Liver (tissue), 9 donors: ENCODE measurements around the gene LHFPL2. TPM values are rescaled to one million over a fixed set of nuclear protein-coding genes. Genes with fewer than 3 reads are reported as not detected.

ENCODE experiments used
- DNase-seq: peaks from one replicate; pipeline ENCODE4 v3.0.0-alpha.2; 2017; ENCODE audit warnings: low spot score
- H3K27ac ChIP-seq, 2 donors: one replicate each; pipeline ENCODE4 v1.7.0; 2013; ENCODE audit warnings: inconsistent platforms in 2 of 2, low read length in 2 of 2, control low read depth in 1 of 2, low read depth in 1 of 2, mild to moderate bottlenecking in 1 of 2
- H3K27me3 ChIP-seq, 4 donors: one replicate each; pipeline versions ENCODE4 v1.6.1 to v1.7.0; 2013; ENCODE audit warnings: low read length in 3 of 4, inconsistent platforms in 1 of 4, mild to moderate bottlenecking in 1 of 4, moderate library complexity in 1 of 4; ENCODE audit not compliant: control insufficient read depth in 4 of 4, insufficient read depth in 4 of 4
- H3K36me3 ChIP-seq, 4 donors: one replicate each; pipeline versions ENCODE4 v1.6.1 to v1.7.0; 2013; ENCODE audit warnings: low read length in 3 of 4, mild to moderate bottlenecking in 3 of 4, low read depth in 1 of 4, moderate library complexity in 1 of 4; ENCODE audit not compliant: control insufficient read depth in 4 of 4, insufficient read depth in 3 of 4
- H3K4me1 ChIP-seq, 4 donors: one replicate each; pipeline versions ENCODE4 v1.6.1 to v1.7.0; 2013; ENCODE audit warnings: low read length in 3 of 4, mild to moderate bottlenecking in 3 of 4, moderate library complexity in 1 of 4; ENCODE audit not compliant: control insufficient read depth in 4 of 4, insufficient read depth in 4 of 4
- H3K4me3 ChIP-seq, 3 donors: one replicate each; pipeline versions ENCODE4 v1.6.1 to v1.7.0; 2013; ENCODE audit warnings: low read length in 3 of 3, control low read depth in 1 of 3, low read depth in 1 of 3, mild to moderate bottlenecking in 1 of 3
- H3K9ac ChIP-seq, 2 donors: one replicate each; pipeline ENCODE4 v1.7.0; 2013; ENCODE audit warnings: low read length in 2 of 2, mild to moderate bottlenecking in 2 of 2, moderate library complexity in 2 of 2, control low read depth in 1 of 2, low read depth in 1 of 2
- H3K9me3 ChIP-seq, 4 donors: one replicate each; pipeline versions ENCODE4 v1.6.1 to v1.7.0; 2013; ENCODE audit warnings: low read length in 3 of 4; ENCODE audit not compliant: control insufficient read depth in 4 of 4
- CTCF ChIP-seq: fragments of 150-350 bp; IDR thresholded peaks from 2 replicates; pipeline ENCODE4 v1.5.1; 2017; ENCODE audit warnings: improper control_type of control experiment, low read depth, low read length; ENCODE audit not compliant: missing input control
- EGR1 ChIP-seq, 2 donors: IDR thresholded peaks; 2 replicates each; pipeline ENCODE4 v1.6.1; 2016 to 2018; ENCODE audit warnings: antibody characterized with exemption in 2 of 2, low read depth in 2 of 2
- FOXA1 ChIP-seq: IDR thresholded peaks from 2 replicates; pipeline ENCODE4 v1.6.1; 2016; ENCODE audit warnings: antibody characterized with exemption
- FOXA2 ChIP-seq: IDR thresholded peaks from 2 replicates; pipeline ENCODE4 v1.6.1; 2016; ENCODE audit warnings: antibody characterized with exemption
- GABPA ChIP-seq, 2 donors: IDR thresholded peaks in 1 of 2; conservative IDR thresholded peaks in 1 of 2; 2 replicates each; pipeline ENCODE4 v1.6.1; 2016; ENCODE audit warnings: antibody characterized with exemption in 2 of 2, mild to moderate bottlenecking in 1 of 2, moderate library complexity in 1 of 2
- HNF4A ChIP-seq, 2 donors: conservative IDR thresholded peaks; 2 replicates each; pipeline ENCODE4 v1.6.1; 2016; ENCODE audit warnings: antibody characterized with exemption in 2 of 2, mild to moderate bottlenecking in 2 of 2
- HNF4G ChIP-seq: IDR thresholded peaks from 2 replicates; pipeline ENCODE4 v1.6.1; 2016; ENCODE audit warnings: antibody characterized with exemption
- JUND ChIP-seq, 2 donors: IDR thresholded peaks; 2 replicates each; pipeline ENCODE4 v1.6.1; 2016; ENCODE audit warnings: antibody characterized with exemption in 2 of 2
- MAX ChIP-seq: IDR thresholded peaks from 2 replicates; pipeline ENCODE4 v1.6.1; 2016; ENCODE audit warnings: antibody characterized with exemption
- NR2F2 ChIP-seq: IDR thresholded peaks from 2 replicates; pipeline ENCODE4 v1.6.1; 2016; ENCODE audit warnings: antibody characterized with exemption
- RAD21 ChIP-seq, 2 donors: IDR thresholded peaks; 2 replicates each; pipeline ENCODE4 v1.6.1; 2016; ENCODE audit warnings: antibody characterized with exemption in 2 of 2, mild to moderate bottlenecking in 2 of 2
- REST ChIP-seq: IDR thresholded peaks from 2 replicates; pipeline ENCODE4 v1.6.1; 2016; ENCODE audit warnings: antibody characterized with exemption, mild to moderate bottlenecking
- RXRA ChIP-seq, 2 donors: IDR thresholded peaks; 2 replicates each; pipeline ENCODE4 v1.6.1; 2017 to 2018; ENCODE audit warnings: antibody characterized with exemption in 2 of 2, mild to moderate bottlenecking in 1 of 2
- SP1 ChIP-seq: IDR thresholded peaks from 2 replicates; pipeline ENCODE4 v1.6.1; 2018; ENCODE audit warnings: antibody characterized with exemption, mild to moderate bottlenecking
- TAF1 ChIP-seq: conservative IDR thresholded peaks from 2 replicates; pipeline ENCODE4 v1.6.1; 2016; ENCODE audit warnings: antibody characterized with exemption, mild to moderate bottlenecking
- YY1 ChIP-seq: IDR thresholded peaks from 2 replicates; pipeline ENCODE4 v1.6.1; 2016; ENCODE audit warnings: antibody characterized with exemption, mild to moderate bottlenecking
- ZBTB33 ChIP-seq: IDR thresholded peaks from 2 replicates; pipeline ENCODE4 v1.6.1; 2016; ENCODE audit warnings: antibody characterized with exemption
- WGBS: extraction: QIAGEN DNeasy Blood & Tissue Kit; methylation state at CpG from one replicate; pipeline ENCODE4 v1.1.7; 2013; 5-methylcytosine and 5-hydroxymethylcytosine counted together
- polyA plus RNA-seq, 2 donors: library from polyadenylated mRNA; stranded (reverse) in 1 of 2; unstranded in 1 of 2; fragments of 200-250 nt in 1 of 2; fragments of >200 nt in 1 of 2; fragmentation: Nextera tagmentation in 1 of 2; extraction: Ambion mirVana in 1 of 2; gene quantifications; one replicate each; pipeline versions ENCODE4 v1.2.1 to v1.2.3, GENCODE V29; 2013 to 2015
- total RNA-seq, 2 donors: library from RNA; depleted of rRNA; stranded (reverse); fragments of >200 nt; gene quantifications; one replicate each; pipeline ENCODE4 v1.2.3, GENCODE V29; 2014
- donor health status: healthy.
- donor health status: healthy.
- donor health status: healthy.
- donor health status: healthy.
- donor health status: healthy.

Gene LHFPL2
- total and polyA plus RNA-seq, 4 donors: 1.6 to 9.4 (median 5.6) TPM

- no peak for TF ChIP-seq YY1
- no peak for TF ChIP-seq CTCF
- TF ChIP-seq MAX: no peak
- no peak for TF ChIP-seq REST
- no peak for TF ChIP-seq RXRA (IDR thresholded peaks at IDR 0.05)
- TF ChIP-seq FOXA2: no peak
- no peak for TF ChIP-seq EGR1 (IDR thresholded peaks at IDR 0.05; ENCODE audit: low read depth in 2 of 2)
- TF ChIP-seq NR2F2: no peak
- no peak for TF ChIP-seq SP1
- no peak for TF ChIP-seq ZBTB33
- no peak for TF ChIP-seq HNF4A (conservative IDR thresholded peaks at IDR 0.05)
- no peak for TF ChIP-seq HNF4G
- no peak for TF ChIP-seq FOXA1
- no peak for TF ChIP-seq TAF1
- Histone ChIP-seq H3K27me3 (no peaks in the 10 kb centered on the region), H3K9me3 (no peaks in the 10 kb centered on the region), H3K27ac (no peak overlapping the region), H3K4me3 (no peak overlapping the region), H3K9ac (no peak overlapping the region), H3K4me1 (no peaks in the 10 kb centered on the region), H3K36me3 (no peaks in the 10 kb centered on the region)
- no peak for DNase-seq
- WGBS: 53% methylated on average over 4 of the region's 4 CpGs
Measured at GRCh38 chr5:78613756-78614155, 34.8 kb downstream of the LHFPL2 start.

GRCh38 chr5:78613151-78613533, 35.4 kb downstream of the LHFPL2 start:
- Histone ChIP-seq H3K4me1 (no peaks in the 10 kb centered on the region), H3K4me3 (no peak overlapping the region), H3K27ac (no peak overlapping the region), H3K9ac (no peak overlapping the region), H3K36me3 (no peaks in the 10 kb centered on the region), H3K9me3 (no peaks in the 10 kb centered on the region), H3K27me3 (no peaks in the 10 kb centered on the region)
- WGBS: 93% methylated on average over 2 of the region's 2 CpGs
- TF ChIP-seq GABPA (IDR thresholded peaks at IDR 0.05 in 1 of 2, conservative IDR thresholded peaks at IDR 0.05 in 1 of 2) (no peak), SP1 (no peak), YY1 (no peak), JUND (IDR thresholded peaks at IDR 0.05) (no peak), RAD21 (IDR thresholded peaks at IDR 0.05) (no peak), TAF1 (no peak), REST (no peak), HNF4G (no peak), FOXA1 (no peak), RXRA (IDR thresholded peaks at IDR 0.05) (no peak), ZBTB33 (no peak), HNF4A (conservative IDR thresholded peaks at IDR 0.05) (no peak), FOXA2 (no peak), EGR1 (IDR thresholded peaks at IDR 0.05; ENCODE audit: low read depth in 2 of 2) (no peak)
- no peak for DNase-seq
